ENCODE data around the gene QRICH2. TPM values are rescaled to one million over a fixed set of nuclear protein-coding genes. Genes with fewer than 3 reads are reported as not detected.
"Not testable (repeated sequence)": the region's sequence is repeated elsewhere in the genome, so short reads cannot be mapped to it uniquely, and the experiment has no call there.

The QRICH2 gene
- total RNA-seq, 1 donor from 2014 or later: 3.2 TPM

GRCh38 chr17:76251478-76252039 lies 56.5 kb downstream of the QRICH2 start:
- intact Hi-C loops (cut with micrococcal nuclease): no loop called here

- intact Hi-C loops (cut with micrococcal nuclease): no loop called here
Measured at GRCh38 chr17:76250141-76250540, 57.9 kb downstream of the QRICH2 start.

- intact Hi-C loops (cut with micrococcal nuclease): no loop called here
Measured at GRCh38 chr17:76248013-76248782, 59.9 kb downstream of the QRICH2 start.

GRCh38 chr17:76247304-76247703 lies 60.8 kb downstream of the QRICH2 start:
- intact Hi-C loops (cut with micrococcal nuclease): loop anchor here (2.0 kb wide), 1 partner anchor 55 kb away; no protein-coding TSS in a partner anchor

DNA sequence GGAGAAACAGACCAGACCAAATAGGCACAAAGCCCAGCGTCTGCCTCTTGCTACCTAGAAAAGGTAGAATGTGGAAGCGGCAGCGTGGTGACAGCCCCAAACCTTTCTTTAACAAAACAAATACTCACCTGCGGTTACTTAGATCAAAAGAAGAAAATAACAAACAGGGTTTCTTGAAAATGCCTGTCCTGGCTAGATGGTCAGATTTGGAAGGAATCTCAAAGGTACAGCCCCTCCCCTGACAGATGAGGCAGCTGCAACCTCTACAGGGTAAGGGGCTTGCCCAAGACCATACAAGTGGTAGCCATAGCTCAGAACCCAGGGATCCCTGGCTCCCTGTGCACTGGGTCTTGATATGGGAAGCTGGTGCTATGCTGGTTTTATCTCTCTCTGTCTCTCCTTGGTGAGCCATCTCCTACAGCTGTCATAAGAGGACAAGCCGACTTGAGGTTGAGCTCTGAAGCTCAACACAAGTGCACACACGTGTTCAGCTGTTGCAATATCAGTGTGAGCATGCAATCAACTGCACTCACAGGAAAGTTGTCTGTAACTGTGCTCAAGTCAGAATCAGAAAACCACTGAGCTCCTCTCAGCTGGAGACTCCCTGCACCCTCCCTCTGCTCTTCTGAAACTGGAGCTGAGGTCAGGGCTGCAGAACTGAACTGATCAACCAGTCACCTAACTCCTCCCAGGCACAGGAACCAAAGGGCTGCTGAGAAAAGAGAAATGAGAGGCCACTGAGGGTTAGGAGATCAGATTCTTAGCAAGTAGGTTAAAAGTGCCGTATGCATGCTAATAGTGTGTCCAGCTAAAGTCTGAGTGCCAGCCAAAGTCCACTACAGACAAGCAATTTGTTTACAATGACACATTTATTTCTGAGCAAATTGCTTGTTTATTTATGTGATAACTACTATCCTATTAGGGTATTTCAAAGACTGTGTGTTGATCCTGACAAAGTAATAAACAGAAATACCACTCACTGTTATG lies 61.7 kb downstream of the QRICH2 start:
- intact Hi-C loops (cut with micrococcal nuclease): loop anchor here (1.0 to 2.0 kb wide), 2 partner anchors 19 to 54 kb away; partner anchors contain the start of gene UBALD2

DNA sequence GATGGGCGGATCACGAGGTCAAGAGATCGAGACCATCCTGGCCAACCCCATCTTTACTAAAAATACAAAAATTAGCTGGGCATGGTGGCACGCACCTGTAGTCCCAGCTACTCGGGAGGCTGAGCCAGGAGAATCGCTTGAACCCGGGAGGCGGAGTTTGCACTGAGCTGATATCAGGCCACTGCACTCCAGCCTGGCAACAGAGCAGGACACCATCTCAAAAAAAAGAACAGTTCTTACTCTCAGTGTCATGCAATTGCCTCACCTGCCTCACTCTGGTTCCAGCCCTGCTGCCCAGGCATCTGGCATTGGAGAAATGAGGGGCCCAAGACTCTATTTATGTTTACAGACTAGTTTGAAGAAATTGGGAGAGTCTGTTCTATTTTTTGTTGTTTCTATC lies 63.4 kb downstream of the QRICH2 start:
- intact Hi-C loops (cut with micrococcal nuclease): not testable (repeated sequence)

- intact Hi-C loops (cut with micrococcal nuclease): no loop called here
Measured at GRCh38 chr17:76243826-76244679, 64.0 kb downstream of the QRICH2 start.

DNA sequence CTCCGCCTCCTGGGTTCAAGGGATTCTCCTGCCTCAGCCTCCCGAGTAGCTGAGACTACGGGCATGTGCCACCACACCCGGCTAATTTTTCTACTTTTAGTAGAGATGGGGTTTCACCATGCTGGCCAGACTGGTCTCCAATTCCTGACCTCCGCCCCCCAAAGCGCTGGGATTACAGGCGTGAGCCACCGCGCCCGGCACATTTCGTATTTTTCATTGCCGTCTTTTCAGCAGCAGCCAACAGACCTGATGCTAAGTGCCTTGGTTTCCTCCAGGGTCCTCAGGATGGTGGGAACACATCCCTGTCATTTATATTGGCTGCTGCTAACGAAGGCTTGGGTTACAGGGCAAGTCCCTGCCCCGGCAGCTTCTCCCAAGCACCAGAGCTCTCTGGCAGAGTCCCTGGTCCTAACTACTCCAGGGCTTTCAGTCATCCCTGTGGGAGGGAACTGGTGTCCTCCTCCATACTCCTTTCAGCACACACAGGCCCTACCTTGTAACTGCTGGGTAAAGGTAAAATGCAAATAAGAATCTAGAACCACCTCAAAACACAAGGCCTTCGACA lies 66.3 kb downstream of the QRICH2 start:
- intact Hi-C loops (cut with micrococcal nuclease): no loop called here

DNA sequence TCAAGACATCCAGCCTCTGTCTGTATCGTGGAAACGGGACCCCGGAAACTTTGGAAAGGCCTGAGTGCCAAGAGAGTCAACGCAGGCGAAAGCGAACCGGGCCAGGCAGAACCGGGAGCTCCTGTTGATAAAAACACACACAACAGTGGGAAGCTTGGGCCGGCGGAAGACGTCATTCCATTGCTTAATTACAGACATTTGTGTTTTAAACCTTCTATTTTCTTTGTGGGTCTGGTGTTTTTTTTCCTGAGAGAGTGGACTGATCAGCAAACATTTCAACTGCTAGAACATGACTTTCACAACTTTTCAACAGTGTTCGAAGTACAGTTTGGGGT lies 66.9 kb downstream of the QRICH2 start:
- intact Hi-C loops (cut with micrococcal nuclease): no loop called here

DNA sequence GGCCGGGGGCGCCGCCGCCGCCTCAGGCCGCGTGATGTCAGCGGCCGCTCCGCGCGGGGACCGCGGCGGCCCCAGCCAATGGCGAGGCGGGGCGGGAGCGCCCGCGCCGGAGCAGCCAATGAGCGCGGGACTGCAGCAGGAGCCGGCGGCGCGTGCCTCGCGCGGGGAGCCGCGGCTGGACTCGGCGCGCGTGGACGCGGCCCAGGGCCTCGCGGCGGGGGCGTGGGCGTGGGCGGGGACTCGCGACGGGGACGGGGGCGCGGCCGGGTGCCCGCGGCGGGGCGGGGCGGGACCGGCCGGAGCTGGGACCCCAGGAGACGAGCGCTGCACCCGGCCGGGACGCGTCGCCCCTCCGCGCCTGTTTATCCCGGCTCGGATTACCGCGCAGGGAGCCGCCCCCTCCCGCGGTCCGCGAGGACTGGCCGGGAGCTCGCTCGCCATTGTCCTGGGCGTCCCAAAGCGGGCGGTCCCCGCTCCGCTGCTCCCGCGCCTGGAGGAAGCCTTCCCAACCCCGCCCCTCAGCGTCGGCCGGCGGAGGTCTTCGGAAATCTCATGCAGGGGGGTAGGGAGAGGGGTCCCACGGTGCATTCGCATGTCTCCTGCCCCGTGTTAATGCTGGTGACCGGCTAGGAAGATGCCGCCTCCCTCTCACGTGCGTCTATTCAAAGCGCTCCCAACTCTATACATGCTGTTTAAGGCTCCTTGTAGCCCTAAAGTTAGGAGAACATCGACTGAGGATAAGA lies 67.4 kb downstream of the QRICH2 start, which contains the start of gene RNF157:
Gene RNF157 (minus strand): TSS at position 33 of the 743 bp plus-strand sequence. CDS start 253 bp downstream, outside the sequence.
- intact Hi-C loops (cut with micrococcal nuclease): no loop called here

GRCh38 chr17:76239538-76240274 lies 68.4 kb downstream of the QRICH2 start:
- intact Hi-C loops (cut with micrococcal nuclease): loop anchor here (2.0 kb wide), 1 partner anchor 47 kb away; no protein-coding TSS in a partner anchor

- intact Hi-C loops (cut with micrococcal nuclease): loop anchor here (2.0 kb wide), 1 partner anchor 46 kb away; no protein-coding TSS in a partner anchor
Measured at GRCh38 chr17:76238847-76239537, 69.1 kb downstream of the QRICH2 start.

DNA sequence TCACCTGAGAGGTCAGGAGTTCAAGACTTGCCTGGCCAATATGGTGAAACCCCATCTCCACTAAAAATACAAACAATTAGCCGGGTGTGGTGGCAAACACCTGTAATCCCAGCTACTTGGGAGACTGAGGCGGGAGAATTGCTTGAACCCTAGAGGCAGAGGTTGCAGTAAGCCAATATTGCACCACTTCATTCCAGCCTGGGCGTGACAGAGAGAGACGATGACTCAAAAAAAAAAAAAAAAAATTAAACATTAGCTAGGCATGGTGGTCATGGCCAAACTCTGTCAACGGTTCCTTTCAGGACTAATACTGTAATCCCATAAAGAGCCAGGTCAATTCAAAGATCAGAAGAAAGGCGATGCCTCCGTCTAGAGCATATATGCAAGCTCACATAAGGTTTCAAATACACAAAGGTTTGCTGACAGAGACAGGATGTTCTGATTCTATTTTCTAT lies 70.2 kb downstream of the QRICH2 start:
- intact Hi-C loops (cut with micrococcal nuclease): loop anchor here (2.0 kb wide), 1 partner anchor 45 kb away; no protein-coding TSS in a partner anchor

DNA sequence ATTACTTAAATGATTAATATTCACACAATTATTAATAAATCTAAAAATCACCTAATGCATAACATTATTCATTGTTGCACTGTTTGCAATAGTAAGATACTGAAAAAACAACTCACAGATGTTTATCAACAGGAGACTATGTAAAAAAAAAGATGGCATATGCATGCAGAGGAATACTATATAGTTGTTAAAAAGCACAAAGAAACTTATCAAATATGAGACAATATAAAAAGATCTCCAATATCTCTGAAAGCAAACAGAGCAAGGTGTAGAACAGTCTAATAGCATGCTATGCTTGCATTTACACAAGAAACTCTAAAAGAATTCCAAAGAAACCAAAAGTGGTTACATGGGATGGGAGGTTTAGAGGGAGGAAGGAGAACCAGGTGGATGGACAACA lies 71.5 kb downstream of the QRICH2 start:
- intact Hi-C loops (cut with micrococcal nuclease): no loop called here

DNA sequence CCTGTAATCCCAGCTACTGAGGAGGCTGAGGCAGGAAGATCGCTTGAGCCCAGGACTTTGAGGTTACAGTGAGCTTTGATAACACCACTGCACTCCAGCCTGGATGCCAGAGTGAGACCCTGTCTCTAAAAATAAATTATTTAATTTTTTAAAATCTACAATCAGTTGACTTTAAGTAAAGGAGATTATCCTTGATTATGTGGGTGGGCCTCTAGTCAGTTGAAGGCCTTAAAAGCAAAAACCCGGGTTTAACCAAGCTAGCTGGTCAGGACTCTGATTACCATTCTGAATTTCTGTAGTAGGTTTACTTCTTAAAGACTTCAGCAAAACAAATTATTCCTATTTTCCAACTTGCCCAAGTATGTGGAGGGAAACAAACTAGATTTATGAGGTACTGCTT lies 72.2 kb downstream of the QRICH2 start:
- intact Hi-C loops (cut with micrococcal nuclease): no loop called here

DNA sequence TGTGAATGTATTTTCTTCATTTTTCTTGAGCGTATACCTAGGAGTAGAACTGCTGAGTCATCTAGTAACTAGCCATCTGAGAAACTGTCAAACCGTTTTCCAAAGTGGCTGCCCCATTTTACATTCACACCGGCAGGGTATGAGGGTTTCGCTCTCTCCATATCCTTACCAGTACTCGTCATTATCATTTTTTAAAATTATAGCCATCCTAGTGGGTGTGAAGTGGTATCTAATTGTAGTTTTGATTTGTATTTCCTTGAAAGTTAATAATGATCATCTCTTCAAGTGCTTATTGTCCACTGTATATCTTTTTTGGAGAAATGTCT lies 73.8 kb downstream of the QRICH2 start:
- intact Hi-C loops (cut with micrococcal nuclease): no loop called here

GRCh38 chr17:76233588-76234353 lies 74.3 kb downstream of the QRICH2 start:
- intact Hi-C loops (cut with micrococcal nuclease): no loop called here

Data from T-helper 2 cell treated with Interferon-gamma antibody and Interleukin-4, amounts not matched to agents 100 ng/mL and 5 ng/mL, for 36 hours (primary cell).